IPS-18a (cell line): ENCODE data around the gene CLASP1.

Experiments
- H3K27ac ChIP-seq: one replicate; pipeline ENCODE4 v1.5.1; 2013; ENCODE audit warnings: low read length
- H3K27me3 ChIP-seq: one replicate; pipeline ENCODE4 v1.6.1; 2013; ENCODE audit warnings: mild to moderate bottlenecking, low read length; ENCODE audit not compliant: control insufficient read depth, insufficient read depth
- H3K36me3 ChIP-seq: one replicate; pipeline ENCODE4 v1.6.1; 2013; ENCODE audit warnings: low read depth, low read length; ENCODE audit not compliant: control insufficient read depth
- H3K4me1 ChIP-seq: one replicate; pipeline ENCODE4 v1.6.1; 2013; ENCODE audit warnings: low read depth, low read length; ENCODE audit not compliant: control insufficient read depth
- H3K4me3 ChIP-seq: one replicate; pipeline ENCODE4 v1.5.1; 2013; ENCODE audit warnings: low read length
- H3K9ac ChIP-seq: one replicate; pipeline ENCODE4 v1.6.1; 2013; ENCODE audit warnings: mild to moderate bottlenecking, low read length, moderate library complexity
- H3K9me3 ChIP-seq: one replicate; pipeline ENCODE4 v1.6.1; 2013; ENCODE audit warnings: low read depth, low read length; ENCODE audit not compliant: control insufficient read depth

Gene CLASP1

DNA sequence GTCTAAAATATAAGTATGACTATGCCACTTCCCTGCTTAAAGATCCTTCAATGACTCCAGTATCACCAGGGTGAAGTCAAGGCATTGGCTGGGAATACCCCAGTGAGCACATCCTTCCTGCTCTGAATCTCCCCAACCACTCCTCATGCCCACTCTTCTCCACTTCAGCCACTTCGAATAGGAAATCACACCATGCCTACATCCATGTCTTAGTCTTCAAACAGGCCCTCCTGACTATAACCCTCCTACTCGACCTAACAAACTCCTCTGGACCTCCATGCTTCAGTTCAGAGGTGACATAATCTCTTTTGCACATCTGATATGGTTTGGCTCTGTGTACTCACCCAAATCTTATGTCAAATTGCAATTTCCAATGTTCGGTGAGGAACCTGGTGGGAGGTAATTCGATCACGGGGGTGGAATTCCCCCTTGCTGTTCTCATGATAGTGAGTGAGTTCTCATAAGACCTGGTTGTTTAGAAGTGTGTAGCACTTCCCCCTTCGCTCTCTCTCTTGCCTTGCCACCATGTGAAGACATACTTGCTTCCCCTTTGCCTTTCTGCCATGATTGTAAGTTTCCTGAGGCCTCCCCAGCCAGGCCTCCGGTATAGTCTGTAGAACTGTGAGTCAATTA, 276.4 kb downstream of the CLASP1 start:
- Histone ChIP-seq H3K9ac (no peak overlapping the region), H3K36me3 (peaks cover 11% of the 10 kb centered on the region), H3K27me3 (no peaks in the 10 kb centered on the region), H3K9me3 (no peaks in the 10 kb centered on the region), H3K27ac (no peak overlapping the region), H3K4me1 (no peaks in the 10 kb centered on the region), H3K4me3 (no peak overlapping the region)

DNA sequence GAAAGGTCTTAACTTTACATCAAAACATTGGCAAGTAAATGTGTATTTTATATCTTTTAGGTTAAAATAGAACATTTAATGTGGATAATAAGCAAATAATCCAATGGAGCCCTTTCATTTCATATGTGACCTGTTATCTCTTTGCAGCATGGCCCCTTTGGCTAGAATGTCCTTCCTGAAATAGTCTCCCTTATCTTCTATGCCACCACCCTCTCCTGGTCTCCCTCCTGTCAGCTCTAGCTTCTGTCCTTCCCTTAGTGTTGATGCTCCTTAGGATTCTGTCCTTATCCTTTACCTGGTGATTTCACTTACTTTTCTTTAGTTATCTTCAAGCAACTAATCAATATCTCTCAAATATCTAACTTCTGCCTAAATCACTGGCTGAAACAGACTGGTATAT, 277.2 kb downstream of the CLASP1 start:
- Histone ChIP-seq H3K9ac (no peak overlapping the region), H3K4me1 (no peaks in the 10 kb centered on the region), H3K27me3 (no peaks in the 10 kb centered on the region), H3K4me3 (no peak overlapping the region), H3K27ac (no peak overlapping the region), H3K9me3 (no peaks in the 10 kb centered on the region), H3K36me3 (peaks cover 7% of the 10 kb centered on the region)

- Histone ChIP-seq H3K36me3 (peaks cover 12% of the 10 kb centered on the region), H3K4me1 (no peaks in the 10 kb centered on the region), H3K4me3 (no peak overlapping the region), H3K27me3 (no peaks in the 10 kb centered on the region), H3K9me3 (no peaks in the 10 kb centered on the region), H3K27ac (no peak overlapping the region), H3K9ac (no peak overlapping the region)
These were observed 280.4 kb downstream of the CLASP1 start for GRCh38 chr2:121368836-121369235.

GRCh38 chr2:121368155-121368554, 281.1 kb downstream of the CLASP1 start:
- no peaks in the 10 kb centered on the region for H3K9me3 ChIP-seq
- no peak overlapping the region for H3K27ac ChIP-seq
- no peaks in the 10 kb centered on the region for H3K27me3 ChIP-seq
- H3K4me3 ChIP-seq: no peak overlapping the region
- H3K4me1 ChIP-seq: no peaks in the 10 kb centered on the region
- peaks cover 18% of the 10 kb centered on the region for H3K36me3 ChIP-seq
- no peak overlapping the region for H3K9ac ChIP-seq

- Histone ChIP-seq H3K9ac (no peak overlapping the region), H3K4me1 (no peaks in the 10 kb centered on the region), H3K36me3 (peaks cover 23% of the 10 kb centered on the region), H3K27me3 (no peaks in the 10 kb centered on the region), H3K4me3 (no peak overlapping the region), H3K27ac (no peak overlapping the region), H3K9me3 (no peaks in the 10 kb centered on the region)
These were observed 281.9 kb downstream of the CLASP1 start for GRCh38 chr2:121367246-121367900.

DNA sequence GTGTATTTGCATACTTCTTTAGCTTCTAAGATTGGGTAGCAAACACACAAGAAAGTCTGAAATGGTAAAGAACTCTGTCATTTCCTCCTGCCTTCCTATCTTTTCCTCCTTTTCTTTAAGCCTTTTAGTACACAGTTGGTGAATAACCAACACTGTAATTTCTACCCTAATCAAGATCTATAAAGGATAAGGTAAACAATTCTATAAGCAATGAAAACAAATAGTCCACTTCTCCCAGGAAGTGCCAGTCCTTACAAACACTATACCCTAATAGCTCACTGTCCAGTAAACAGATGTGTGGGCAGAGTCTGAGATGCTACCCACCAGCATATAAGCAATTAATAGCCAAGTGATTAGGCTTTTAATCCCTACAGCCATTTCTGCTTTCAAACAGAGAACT, 283.2 kb downstream of the CLASP1 start:
- Histone ChIP-seq H3K4me1 (no peaks in the 10 kb centered on the region), H3K4me3 (no peak overlapping the region), H3K27me3 (no peaks in the 10 kb centered on the region), H3K27ac (no peak overlapping the region), H3K9me3 (no peaks in the 10 kb centered on the region), H3K9ac (no peak overlapping the region), H3K36me3 (peaks cover 31% of the 10 kb centered on the region)

GRCh38 chr2:121365061-121365460, 284.2 kb downstream of the CLASP1 start:
- Histone ChIP-seq H3K27ac (no peak overlapping the region), H3K36me3 (peaks cover 33% of the 10 kb centered on the region), H3K9ac (no peak overlapping the region), H3K4me3 (no peak overlapping the region), H3K27me3 (no peaks in the 10 kb centered on the region), H3K4me1 (no peaks in the 10 kb centered on the region), H3K9me3 (no peaks in the 10 kb centered on the region)

DNA sequence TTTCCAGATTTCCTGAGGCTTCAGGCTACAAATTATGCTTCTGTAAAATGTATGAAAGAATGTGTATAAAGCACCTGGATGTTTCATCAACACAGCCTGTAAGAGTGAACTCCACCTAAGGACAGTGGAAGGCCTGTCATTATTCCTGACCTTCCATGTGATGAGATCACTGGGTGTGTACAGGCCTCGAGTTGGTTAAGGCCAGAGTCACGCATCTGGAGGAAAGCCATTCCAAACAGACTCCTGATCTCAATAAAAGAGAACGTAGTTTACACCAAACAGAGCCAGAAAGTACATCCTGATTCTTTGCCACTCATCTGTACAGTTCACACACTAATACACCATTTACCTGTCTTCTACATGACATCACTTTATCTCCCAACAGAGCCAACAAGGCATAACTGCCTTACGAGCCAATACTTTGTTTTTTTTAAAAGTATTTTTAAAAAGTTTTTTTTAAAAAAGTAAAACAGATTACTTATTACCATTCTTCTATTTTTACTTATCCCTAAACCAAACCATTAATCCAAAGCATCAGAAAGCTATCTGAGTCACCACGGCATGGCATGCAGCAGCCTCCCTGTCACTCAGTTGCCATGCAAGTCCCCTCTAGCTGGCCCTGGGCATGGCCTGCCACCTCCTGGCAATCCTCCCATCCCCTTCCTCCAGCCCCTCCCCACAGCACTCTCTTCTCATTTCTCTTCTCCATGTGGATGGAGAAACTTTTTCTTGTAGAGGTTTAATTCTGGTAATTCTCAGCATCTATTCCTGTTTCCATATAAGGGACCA, 285.4 kb downstream of the CLASP1 start:
- no peaks in the 10 kb centered on the region for H3K27me3 ChIP-seq
- H3K9ac ChIP-seq: no peak overlapping the region
- H3K27ac ChIP-seq: no peak overlapping the region
- H3K36me3 ChIP-seq: peaks cover 36% of the 10 kb centered on the region
- H3K9me3 ChIP-seq: no peaks in the 10 kb centered on the region
- H3K4me3 ChIP-seq: no peak overlapping the region
- H3K4me1 ChIP-seq: no peaks in the 10 kb centered on the region

DNA sequence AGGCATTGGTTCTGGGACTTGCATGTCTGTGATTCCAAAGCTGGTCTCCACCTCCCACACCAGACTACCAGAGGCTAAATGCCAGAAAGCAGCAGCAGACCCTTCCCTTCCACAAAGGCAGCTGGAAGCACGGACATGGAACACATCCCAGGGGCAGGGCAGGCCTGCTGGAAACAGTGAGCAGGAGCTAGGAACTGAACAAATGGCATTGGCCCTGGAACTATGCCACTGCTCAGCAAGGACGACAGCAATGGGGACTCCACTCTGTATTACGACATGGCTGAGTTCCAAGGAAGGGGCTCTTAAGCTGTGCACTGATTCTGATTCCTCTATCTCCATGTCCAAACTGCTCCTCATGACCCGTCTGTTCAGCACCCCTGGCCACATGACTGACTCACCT, 286.5 kb downstream of the CLASP1 start:
- no peaks in the 10 kb centered on the region for H3K4me1 ChIP-seq
- peaks cover 38% of the 10 kb centered on the region for H3K36me3 ChIP-seq
- no peak overlapping the region for H3K9ac ChIP-seq
- H3K4me3 ChIP-seq: no peak overlapping the region
- H3K27me3 ChIP-seq: no peaks in the 10 kb centered on the region
- H3K27ac ChIP-seq: no peak overlapping the region
- no peaks in the 10 kb centered on the region for H3K9me3 ChIP-seq

DNA sequence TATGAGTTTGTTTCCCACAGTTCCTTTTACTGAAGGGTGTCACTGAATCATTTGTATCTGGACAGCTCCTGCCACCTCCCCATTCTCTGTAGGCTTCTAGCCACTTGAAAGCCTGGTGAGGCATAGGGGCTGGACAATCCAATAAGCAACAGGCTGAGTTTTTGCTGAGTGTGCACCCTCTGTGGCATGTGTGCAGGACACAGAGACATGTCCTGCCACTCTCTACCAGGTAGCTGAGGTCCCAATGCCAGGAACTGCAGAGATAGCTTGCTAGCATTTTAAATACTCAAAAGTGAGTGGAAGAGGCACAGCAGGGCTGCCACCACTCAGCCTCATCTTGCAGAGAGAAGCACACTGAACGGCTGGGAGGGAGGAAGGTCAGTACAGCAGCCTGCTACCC, 287.0 kb downstream of the CLASP1 start:
- no peak overlapping the region for H3K9ac ChIP-seq
- no peaks in the 10 kb centered on the region for H3K27me3 ChIP-seq
- H3K9me3 ChIP-seq: no peaks in the 10 kb centered on the region
- H3K36me3 ChIP-seq: peaks cover 39% of the 10 kb centered on the region
- H3K27ac ChIP-seq: no peak overlapping the region
- H3K4me3 ChIP-seq: no peak overlapping the region
- no peaks in the 10 kb centered on the region for H3K4me1 ChIP-seq

DNA sequence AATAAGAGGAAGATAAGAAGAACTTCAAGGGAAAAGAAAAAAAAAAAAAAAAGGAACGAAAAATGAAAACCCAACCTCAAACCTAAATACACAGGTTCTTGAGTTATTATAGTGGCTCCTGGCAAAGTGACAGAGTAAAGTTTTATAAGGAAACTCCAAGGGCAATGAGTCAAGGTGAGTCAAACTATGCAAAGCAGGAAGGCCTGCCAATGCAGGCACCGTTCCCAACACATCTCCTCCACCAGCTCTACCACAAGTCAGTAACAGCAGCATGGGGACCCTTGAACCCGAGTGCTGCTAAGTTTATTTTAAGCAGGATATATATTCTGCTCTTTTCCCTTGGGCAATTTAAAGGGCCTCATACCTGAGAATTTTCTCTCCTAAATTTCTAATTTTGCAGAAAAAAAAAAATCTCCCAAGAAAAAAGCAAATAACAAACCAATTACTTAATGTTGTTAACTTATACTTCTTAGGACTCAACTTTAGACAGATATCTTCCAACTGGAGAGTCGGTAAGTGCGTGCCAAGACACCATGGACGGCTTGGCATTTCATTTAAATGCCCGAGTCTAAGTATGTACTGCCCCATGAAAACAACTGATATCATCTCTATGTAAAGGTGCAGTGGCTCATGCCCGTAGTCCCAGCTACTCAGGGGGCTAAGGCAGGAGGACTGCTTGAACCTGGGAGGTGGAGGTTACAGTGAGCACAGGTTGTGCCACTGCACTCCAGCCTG, 288.5 kb downstream of the CLASP1 start:
- H3K27ac ChIP-seq: no peak overlapping the region
- no peaks in the 10 kb centered on the region for H3K9me3 ChIP-seq
- H3K4me1 ChIP-seq: no peaks in the 10 kb centered on the region
- no peak overlapping the region for H3K4me3 ChIP-seq
- H3K36me3 ChIP-seq: peaks cover 39% of the 10 kb centered on the region
- no peak overlapping the region for H3K9ac ChIP-seq
- H3K27me3 ChIP-seq: no peaks in the 10 kb centered on the region
